ENCODE data around the gene PLAAT5. TPM values are rescaled to one million over a fixed set of nuclear protein-coding genes. Genes with fewer than 3 reads are reported as not detected.

The PLAAT5 gene
- total RNA-seq, 2 donors from 2014 or later, result 0.36 TPM; not detected in 1

- Mint-ChIP-seq H3K4me1 (ENCODE audit: low read depth in 2 of 2) (peaks cover 6 to 16% of the 10 kb centered on the region in 2 donors), H3K27ac (no peak overlapping the region), H3K4me3 (peak overlapping the region; percentile 73), H3K9me3 (peaks cover 2% of the 10 kb centered on the region), H3K36me3 (peaks cover 8% of the 10 kb centered on the region), H3K27me3 (peaks cover 12 to 20% of the 10 kb centered on the region in 2 donors)
- DNase-seq (ENCODE audit: low spot score), result no peak
- no peak for ATAC-seq
Observed at GRCh38 chr11:63489879-63490278, 1.1 kb downstream of the PLAAT5 start.

DNA sequence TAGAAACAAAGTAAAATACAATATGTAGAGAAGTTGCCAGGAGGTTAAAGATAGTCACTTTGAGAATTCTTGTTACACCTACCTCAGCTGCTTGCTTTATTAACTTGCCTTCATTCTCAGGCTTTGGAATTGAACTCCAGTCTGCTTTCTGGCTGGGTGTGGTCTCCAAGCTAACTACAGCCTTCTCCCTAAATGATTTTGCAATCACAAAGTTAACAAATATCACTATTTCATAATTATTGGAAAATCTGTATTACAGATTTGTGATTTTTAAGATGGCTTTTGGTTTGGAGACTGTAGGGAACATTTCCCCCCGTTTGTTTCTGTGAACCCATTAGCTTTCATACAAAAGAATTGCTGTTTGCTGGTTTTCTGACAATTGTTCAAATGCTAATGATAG is 2.2 kb downstream of the PLAAT5 start:
- H3K27me3 Mint-ChIP-seq, result peaks cover 5 to 28% of the 10 kb centered on the region in 2 donors
- H3K36me3 Mint-ChIP-seq, result peaks cover 18% of the 10 kb centered on the region
- no peak overlapping the region for H3K27ac Mint-ChIP-seq
- H3K4me3 Mint-ChIP-seq, result no peak overlapping the region
- DNase-seq (ENCODE audit: low spot score), result no peak
- H3K4me1 Mint-ChIP-seq (ENCODE audit: low read depth in 2 of 2), result peaks cover 6 to 16% of the 10 kb centered on the region in 2 donors
- H3K9me3 Mint-ChIP-seq, result peaks cover 3% of the 10 kb centered on the region
- no peak for ATAC-seq

GRCh38 chr11:63485777-63486176 is 5.2 kb downstream of the PLAAT5 start:
- DNase-seq (ENCODE audit: low spot score) (no peak), ATAC-seq (no peak)
- Mint-ChIP-seq H3K9me3 (peaks cover 6% of the 10 kb centered on the region), H3K27ac (no peak overlapping the region), H3K4me3 (no peak overlapping the region), H3K4me1 (ENCODE audit: low read depth in 2 of 2) (peaks cover 0 to 2% of the 10 kb centered on the region in 2 donors), H3K27me3 (peaks cover 3 to 16% of the 10 kb centered on the region in 2 donors), H3K36me3 (peaks cover 18% of the 10 kb centered on the region)

- H3K4me3 Mint-ChIP-seq, result no peak overlapping the region
- H3K27me3 Mint-ChIP-seq, result peaks cover 14 to 34% of the 10 kb centered on the region in 2 donors
- peaks cover 5% of the 10 kb centered on the region for H3K9me3 Mint-ChIP-seq
- DNase-seq (ENCODE audit: low spot score) (no peak), ATAC-seq (no peak)
- no peak overlapping the region for H3K27ac Mint-ChIP-seq
- H3K36me3 Mint-ChIP-seq, result peaks cover 21% of the 10 kb centered on the region
- H3K4me1 Mint-ChIP-seq (ENCODE audit: low read depth in 2 of 2), result no peaks in the 10 kb centered on the region
Observed at GRCh38 chr11:63480039-63480438, 10.9 kb downstream of the PLAAT5 start.

DNA sequence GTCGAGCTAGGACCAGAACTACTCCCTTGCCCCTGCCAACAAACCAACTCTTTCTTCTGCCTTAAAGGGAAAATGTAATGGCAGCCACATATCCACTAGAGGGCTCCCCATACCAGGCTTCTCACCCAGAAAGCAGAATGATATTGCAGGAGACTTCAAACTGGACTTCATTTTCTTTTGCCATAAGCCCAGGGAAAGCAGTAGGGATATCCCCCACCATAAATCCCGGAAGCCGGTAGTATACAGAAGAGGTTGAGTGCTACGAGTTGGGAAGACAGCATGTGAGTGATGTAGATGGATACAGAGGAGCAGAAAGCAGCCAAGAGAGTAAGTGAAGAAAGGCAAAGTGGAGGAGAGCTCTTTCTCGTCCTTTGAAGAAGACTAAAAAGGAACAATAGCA is 12.1 kb downstream of the PLAAT5 start:
- peak; percentile 73 to 82 for ATAC-seq
- peak; percentile 76 for DNase-seq (ENCODE audit: low spot score)
- Mint-ChIP-seq H3K4me3 (no peak overlapping the region), H3K4me1 (ENCODE audit: low read depth in 2 of 2) (no peaks in the 10 kb centered on the region), H3K27me3 (peaks cover 17 to 32% of the 10 kb centered on the region in 2 donors), H3K36me3 (peaks cover 11% of the 10 kb centered on the region), H3K9me3 (peaks cover 3% of the 10 kb centered on the region), H3K27ac (no peak overlapping the region)

- DNase-seq (ENCODE audit: low spot score) (no peak), ATAC-seq (no peak)
- H3K36me3 Mint-ChIP-seq, result peaks cover 9% of the 10 kb centered on the region
- no peaks in the 10 kb centered on the region for H3K4me1 Mint-ChIP-seq (ENCODE audit: low read depth in 2 of 2)
- H3K9me3 Mint-ChIP-seq, result no peaks in the 10 kb centered on the region
- no peak overlapping the region for H3K4me3 Mint-ChIP-seq
- H3K27me3 Mint-ChIP-seq, result peaks cover 19 to 29% of the 10 kb centered on the region in 2 donors
- no peak overlapping the region for H3K27ac Mint-ChIP-seq
Observed at GRCh38 chr11:63476618-63477017, 14.3 kb downstream of the PLAAT5 start.

DNA sequence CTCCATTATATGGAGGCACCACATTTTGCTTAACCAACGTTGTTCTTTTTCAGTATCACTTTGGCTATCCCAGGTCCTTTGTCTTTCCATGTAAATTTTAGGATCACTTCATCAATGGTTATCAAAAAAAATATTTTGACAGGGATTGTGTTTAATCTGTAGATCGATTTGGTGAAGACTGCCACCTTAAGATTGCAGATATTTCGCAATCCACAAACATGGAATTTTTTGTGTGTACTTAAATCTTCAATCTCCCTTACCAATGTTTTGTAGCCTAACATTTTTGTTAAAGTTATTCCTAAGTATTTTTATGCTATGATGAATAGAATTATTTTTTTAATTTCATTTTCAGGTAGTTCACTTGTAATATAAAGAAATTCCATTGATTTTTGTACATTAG is 18.6 kb downstream of the PLAAT5 start:
- DNase-seq (ENCODE audit: low spot score) (no peak), ATAC-seq (no peak)
- Mint-ChIP-seq H3K4me3 (no peak overlapping the region), H3K9me3 (peaks cover 5% of the 10 kb centered on the region), H3K27me3 (peaks cover 19 to 32% of the 10 kb centered on the region in 2 donors), H3K4me1 (ENCODE audit: low read depth in 2 of 2) (no peaks in the 10 kb centered on the region), H3K27ac (no peak overlapping the region), H3K36me3 (peaks cover 9% of the 10 kb centered on the region)

DNA sequence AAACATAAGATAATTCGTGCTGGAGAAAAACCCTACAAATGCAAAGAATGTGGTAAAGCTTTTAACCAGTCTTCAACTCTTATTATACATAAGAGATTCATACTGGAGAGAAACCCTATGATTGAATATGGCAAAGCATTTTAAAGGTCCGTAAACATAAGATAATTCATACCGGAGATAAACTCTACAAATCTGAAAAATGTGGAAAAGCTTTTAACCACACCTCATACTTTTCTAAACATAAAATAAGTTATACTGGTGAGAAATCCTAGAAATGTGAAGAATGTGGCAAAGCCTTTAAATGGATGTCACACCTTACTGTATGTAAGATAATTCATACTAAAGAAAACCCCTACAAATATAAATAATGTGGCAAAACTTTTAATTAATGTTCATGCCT is 20.7 kb downstream of the PLAAT5 start:
- no peak for ATAC-seq
- Mint-ChIP-seq H3K4me1 (ENCODE audit: low read depth in 2 of 2) (no peaks in the 10 kb centered on the region), H3K27ac (no peak overlapping the region), H3K9me3 (peaks cover 5% of the 10 kb centered on the region), H3K4me3 (no peak overlapping the region), H3K36me3 (no peaks in the 10 kb centered on the region), H3K27me3 (peaks cover 8 to 19% of the 10 kb centered on the region in 2 donors)
- no peak for DNase-seq (ENCODE audit: low spot score)

DNA sequence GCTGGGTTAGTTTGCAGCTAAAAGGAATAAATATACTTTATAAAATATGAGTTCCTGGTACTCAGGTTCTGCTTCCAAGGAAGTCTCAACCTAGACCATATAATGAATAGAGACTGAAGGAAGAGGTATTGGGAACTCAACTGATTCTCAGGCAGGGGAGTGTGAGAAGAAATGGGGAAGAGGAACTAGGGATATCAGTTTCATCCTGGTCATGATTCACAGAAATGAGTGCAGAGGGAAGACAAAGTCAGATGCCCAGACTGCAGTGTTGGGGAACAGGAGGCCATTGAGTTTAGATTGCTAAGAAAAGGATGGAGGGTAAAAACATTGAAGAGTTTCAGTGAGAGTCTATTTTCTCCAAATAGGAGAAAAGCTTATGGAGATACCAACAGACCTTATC is 28.8 kb downstream of the PLAAT5 start:
- H3K4me3 Mint-ChIP-seq, result no peak overlapping the region
- H3K27ac Mint-ChIP-seq, result no peak overlapping the region
- no peaks in the 10 kb centered on the region for H3K36me3 Mint-ChIP-seq
- H3K9me3 Mint-ChIP-seq, result no peaks in the 10 kb centered on the region
- DNase-seq (ENCODE audit: low spot score) (no peak), ATAC-seq (no peak)
- H3K27me3 Mint-ChIP-seq, result peaks cover 0 to 12% of the 10 kb centered on the region in 2 donors
- H3K4me1 Mint-ChIP-seq (ENCODE audit: low read depth in 2 of 2), result no peaks in the 10 kb centered on the region

DNA sequence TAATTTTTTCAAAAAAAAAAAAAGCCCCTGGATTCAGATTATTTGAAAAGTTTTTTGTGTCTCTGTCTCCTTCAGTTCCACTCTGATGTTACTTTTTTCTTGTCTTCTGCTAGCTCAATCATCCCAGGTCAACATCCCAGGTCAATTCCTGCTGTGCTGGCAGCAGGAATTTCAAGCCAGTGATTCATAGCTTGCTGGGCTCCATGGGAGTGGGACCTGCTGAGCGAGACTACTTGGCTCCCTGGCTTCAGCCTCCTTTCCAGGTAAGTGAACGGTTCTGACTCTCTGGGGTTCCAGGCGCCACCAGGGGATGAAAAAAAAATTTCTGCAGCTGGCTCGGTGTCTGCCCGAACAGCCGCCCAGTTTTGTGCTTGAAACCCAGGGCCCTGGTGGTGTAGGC is 31.4 kb downstream of the PLAAT5 start:
- Mint-ChIP-seq H3K4me3 (no peak overlapping the region), H3K27ac (no peak overlapping the region), H3K4me1 (ENCODE audit: low read depth in 2 of 2) (no peaks in the 10 kb centered on the region), H3K9me3 (no peaks in the 10 kb centered on the region), H3K36me3 (no peaks in the 10 kb centered on the region), H3K27me3 (peaks cover 0 to 9% of the 10 kb centered on the region in 2 donors)
- DNase-seq (ENCODE audit: low spot score) (no peak), ATAC-seq (no peak)

- Mint-ChIP-seq H3K4me3 (no peak overlapping the region), H3K27me3 (peaks cover 26 to 36% of the 10 kb centered on the region in 2 donors), H3K9me3 (no peaks in the 10 kb centered on the region), H3K27ac (no peak overlapping the region), H3K4me1 (ENCODE audit: low read depth in 2 of 2) (peaks cover 12 to 17% of the 10 kb centered on the region in 2 donors), H3K36me3 (no peaks in the 10 kb centered on the region)
- DNase-seq (ENCODE audit: low spot score) (no peak), ATAC-seq (no peak)
Observed at GRCh38 chr11:63448646-63449045, 42.3 kb downstream of the PLAAT5 start.

DNA sequence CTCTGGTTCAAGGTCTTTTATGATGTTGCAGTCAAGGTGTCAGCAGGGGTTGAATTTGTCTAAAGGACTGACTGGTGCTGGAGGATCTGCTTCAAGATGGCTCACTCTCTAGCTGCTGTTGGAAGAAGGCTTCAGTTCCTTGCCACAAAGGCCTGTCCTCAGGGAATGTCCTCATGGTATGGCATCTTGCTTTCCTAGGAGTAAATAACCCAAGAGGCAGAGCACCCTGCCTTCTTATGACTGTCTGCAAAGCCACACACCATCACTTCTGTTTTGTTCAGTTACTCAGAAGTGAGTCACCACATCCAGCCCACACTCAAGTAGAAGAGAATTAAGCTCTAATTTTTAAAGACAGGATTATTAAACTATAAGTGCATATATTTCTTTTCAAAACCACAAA is 45.2 kb downstream of the PLAAT5 start:
- ATAC-seq (no peak), DNase-seq (ENCODE audit: low spot score) (no peak)
- Mint-ChIP-seq H3K36me3 (no peaks in the 10 kb centered on the region), H3K27me3 (peaks cover 23 to 25% of the 10 kb centered on the region in 2 donors), H3K27ac (no peak overlapping the region), H3K4me1 (ENCODE audit: low read depth in 2 of 2) (peaks cover 12 to 17% of the 10 kb centered on the region in 2 donors), H3K4me3 (no peak overlapping the region), H3K9me3 (no peaks in the 10 kb centered on the region)

- Mint-ChIP-seq H3K4me1 (ENCODE audit: low read depth in 2 of 2) (peaks cover 12 to 17% of the 10 kb centered on the region in 2 donors), H3K36me3 (no peaks in the 10 kb centered on the region), H3K9me3 (no peaks in the 10 kb centered on the region), H3K27me3 (peaks cover 21 to 22% of the 10 kb centered on the region in 2 donors), H3K4me3 (no peak overlapping the region), H3K27ac (no peak overlapping the region)
- ATAC-seq (no peak), DNase-seq (ENCODE audit: low spot score) (no peak)
Observed at GRCh38 chr11:63445118-63445517, 45.8 kb downstream of the PLAAT5 start.

DNA sequence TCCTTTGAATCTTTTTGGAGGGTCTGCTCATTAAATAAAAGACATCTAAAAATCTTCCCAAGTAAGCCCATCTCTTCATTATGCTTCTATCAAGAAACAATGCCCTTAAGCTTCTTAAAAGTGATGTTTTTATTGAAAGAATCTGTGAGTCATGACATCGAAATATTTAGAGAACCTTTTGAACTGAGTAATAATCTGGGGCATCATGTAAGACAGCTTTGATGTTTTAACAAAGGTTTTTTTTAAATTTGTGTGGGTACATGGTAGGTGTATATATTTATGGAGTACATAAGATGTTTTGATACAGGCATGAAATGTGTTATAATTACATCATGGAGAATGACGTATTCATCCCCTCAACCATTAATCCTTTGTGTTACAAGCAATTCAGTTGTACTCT is 46.8 kb downstream of the PLAAT5 start:
- Mint-ChIP-seq H3K27me3 (peaks cover 18 to 19% of the 10 kb centered on the region in 2 donors), H3K27ac (no peak overlapping the region), H3K4me1 (ENCODE audit: low read depth in 2 of 2) (peaks cover 12 to 17% of the 10 kb centered on the region in 2 donors), H3K4me3 (no peak overlapping the region), H3K36me3 (no peaks in the 10 kb centered on the region), H3K9me3 (no peaks in the 10 kb centered on the region)
- ATAC-seq (no peak), DNase-seq (ENCODE audit: low spot score) (no peak)

- no peaks in the 10 kb centered on the region for H3K36me3 Mint-ChIP-seq
- H3K9me3 Mint-ChIP-seq, result no peaks in the 10 kb centered on the region
- H3K27me3 Mint-ChIP-seq, result peaks cover 18 to 19% of the 10 kb centered on the region in 2 donors
- H3K4me1 Mint-ChIP-seq (ENCODE audit: low read depth in 2 of 2), result peaks cover 12 to 17% of the 10 kb centered on the region in 2 donors
- H3K4me3 Mint-ChIP-seq, result no peak overlapping the region
- DNase-seq (ENCODE audit: low spot score) (no peak), ATAC-seq (no peak)
- no peak overlapping the region for H3K27ac Mint-ChIP-seq
Observed at GRCh38 chr11:63443714-63444113, 47.3 kb downstream of the PLAAT5 start.

Measured in natural killer cell treated with Interleukin-12 subunit alpha and Interleukin-12 subunit beta and Interleukin-15 and Interleukin-18, amount 100 ng/mL, for 72 hours (primary cell).